HepG2 (cell line): Measurements from ENCODE around the gene DHX36. TPM values are rescaled to one million over a fixed set of nuclear protein-coding genes. Genes with fewer than 3 reads are reported as not detected.

Experiments
- ARNTL ChIP-seq: sonication (generic); formaldehyde crosslinking; IDR thresholded peaks from 2 replicates; pipeline ENCODE4 v1.4.0; 2020; ENCODE audit warnings: mild to moderate bottlenecking, missing genetic modification reagents
- ATF7-NPFF ChIP-seq: sonication (generic); formaldehyde crosslinking; IDR thresholded peaks from 2 replicates; pipeline ENCODE4 v1.8.1; 2023; ENCODE audit warnings: mild to moderate bottlenecking, low read depth, missing genetic modification reagents, moderate library complexity
- EZH2 ChIP-seq: conservative IDR thresholded peaks from 2 replicates; pipeline ENCODE4 v1.6.1; 2012; ENCODE audit warnings: mild to moderate bottlenecking, low read depth, low read length, moderate library complexity
- KDM6A ChIP-seq: IDR thresholded peaks from 2 replicates; pipeline ENCODE4 v1.6.1; 2016; ENCODE audit warnings: low read depth
- NCOA2 ChIP-seq: sonication (generic); formaldehyde crosslinking; IDR thresholded peaks from 2 replicates; pipeline ENCODE4 v1.8.0; 2022; ENCODE audit warnings: inconsistent platforms
- SALL1 ChIP-seq: sonication (generic); formaldehyde crosslinking; IDR thresholded peaks from 2 replicates; pipeline ENCODE4 v1.8.0; 2022; ENCODE audit warnings: mild to moderate bottlenecking, missing genetic modification reagents
- ZNF670 ChIP-seq: sonication (generic); formaldehyde crosslinking; IDR thresholded peaks from 2 replicates; pipeline ENCODE4 v1.8.0; 2022; ENCODE audit warnings: mild to moderate bottlenecking, missing genetic modification reagents, borderline replicate concordance
- ZNF713 ChIP-seq: sonication (generic); formaldehyde crosslinking; IDR thresholded peaks from 2 replicates; pipeline ENCODE4 v1.4.0; 2020; ENCODE audit warnings: mild to moderate bottlenecking, missing genetic modification reagents
- ZNF747 ChIP-seq: sonication (generic); formaldehyde crosslinking; IDR thresholded peaks from 2 replicates; pipeline ENCODE4 v1.8.1; 2023; ENCODE audit warnings: missing genetic modification reagents, mild to moderate bottlenecking, borderline replicate concordance
- polyA plus RNA-seq, 8 experiments: library from polyadenylated mRNA; depleted of rRNA in 3 of 8; stranded (reverse) in 7 of 8; unstranded in 1 of 8; fragments of >200 nt; fragmentation: Illumina TruSeq in 4 of 8; extraction: Trizol in 4 of 8; gene quantifications; 2 replicates each; pipeline versions ENCODE4 v1.2.1 to v1.2.3, GENCODE V29; 2011 to 2016; ENCODE audit warnings: low read depth in 4 of 8, missing spikeins in 1 of 8, mixed read lengths in 1 of 8; ENCODE audit not compliant: insufficient read depth in 1 of 8
- total RNA-seq, 5 experiments: library from RNA; depleted of rRNA; stranded (reverse); fragments of >200 nt; fragmentation: Illumina TruSeq; extraction: Trizol; gene quantifications; 2 replicates each; pipeline ENCODE4 v1.2.3, GENCODE V29; 2016; ENCODE audit warnings: low read depth in 1 of 5
- TF ChIP-seq, protein P1 (sequence below): sonication (generic); formaldehyde crosslinking; IDR thresholded peaks from 2 replicates; pipeline ENCODE4 v1.4.0; 2020; ENCODE audit warnings: missing genetic modification reagents
- TF ChIP-seq, protein P2 (sequence below): sonication (generic); formaldehyde crosslinking; IDR thresholded peaks from 2 replicates; pipeline ENCODE4 v1.4.0; 2020; ENCODE audit warnings: missing genetic modification reagents

The DHX36 gene
- total and polyA plus RNA-seq, 2 of the 13 experiments (the other 11 are each of a cell fraction or from before 2014, with no cell fraction given) = 30.3 to 44.2 TPM

DNA sequence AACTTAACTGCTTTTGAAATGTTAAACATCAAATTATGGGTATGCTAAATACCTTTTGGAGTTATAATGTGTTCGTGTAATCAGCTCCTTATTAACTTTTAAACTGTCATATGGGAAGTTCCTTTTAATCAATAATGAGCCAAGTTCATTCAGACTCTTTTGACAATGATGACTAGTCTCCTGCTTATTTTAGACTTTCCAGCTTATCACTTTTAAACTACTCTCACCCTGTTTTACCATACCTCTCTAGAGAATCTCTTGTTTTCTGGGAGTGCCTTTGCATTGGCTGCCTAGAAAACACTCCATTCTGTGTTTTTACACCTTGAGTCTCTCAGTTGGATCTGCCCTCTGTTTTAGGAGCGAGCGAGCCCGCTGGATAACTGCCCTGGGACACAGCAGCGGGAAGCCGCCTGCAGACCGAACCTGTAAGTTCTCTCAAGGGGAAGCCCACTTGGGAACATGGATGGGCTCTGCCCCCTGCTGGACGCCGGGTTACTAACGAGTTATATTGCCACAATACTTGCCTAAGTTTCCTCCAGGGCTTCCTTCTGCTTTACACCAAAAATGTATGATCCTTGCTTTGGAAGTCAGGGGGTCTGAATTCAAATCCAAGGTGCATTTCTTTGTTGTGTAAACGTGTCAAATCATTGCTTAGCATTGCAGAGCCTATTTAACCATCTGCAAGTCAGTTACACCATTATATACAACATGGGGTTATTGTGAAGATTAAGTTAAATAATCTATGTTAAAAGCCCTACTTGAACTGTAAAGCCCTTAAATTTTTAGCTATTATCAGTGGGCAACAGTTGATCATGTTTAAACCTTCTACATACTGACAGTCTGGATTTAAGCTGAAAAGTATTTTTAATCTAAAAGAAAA lies 71.3 kb downstream of the DHX36 start (continued):
- TF ChIP-seq ARNTL (CRISPR knock-in tag) = no peak
- TF ChIP-seq ZNF747 (CRISPR knock-in tag) = no peak
- TF ChIP-seq ATF7-NPFF (CRISPR knock-in tag) = no peak
- no peak for TF ChIP-seq ZNF670 (CRISPR knock-in tag)
- TF ChIP-seq ZNF713 (CRISPR knock-in tag) = 0 out of 2 replicates have a peak, but pooled peaks have one; percentile 23
- TF ChIP-seq KDM6A (CRISPR knock-in tag) = no peak
- TF ChIP-seq, protein P1, sequence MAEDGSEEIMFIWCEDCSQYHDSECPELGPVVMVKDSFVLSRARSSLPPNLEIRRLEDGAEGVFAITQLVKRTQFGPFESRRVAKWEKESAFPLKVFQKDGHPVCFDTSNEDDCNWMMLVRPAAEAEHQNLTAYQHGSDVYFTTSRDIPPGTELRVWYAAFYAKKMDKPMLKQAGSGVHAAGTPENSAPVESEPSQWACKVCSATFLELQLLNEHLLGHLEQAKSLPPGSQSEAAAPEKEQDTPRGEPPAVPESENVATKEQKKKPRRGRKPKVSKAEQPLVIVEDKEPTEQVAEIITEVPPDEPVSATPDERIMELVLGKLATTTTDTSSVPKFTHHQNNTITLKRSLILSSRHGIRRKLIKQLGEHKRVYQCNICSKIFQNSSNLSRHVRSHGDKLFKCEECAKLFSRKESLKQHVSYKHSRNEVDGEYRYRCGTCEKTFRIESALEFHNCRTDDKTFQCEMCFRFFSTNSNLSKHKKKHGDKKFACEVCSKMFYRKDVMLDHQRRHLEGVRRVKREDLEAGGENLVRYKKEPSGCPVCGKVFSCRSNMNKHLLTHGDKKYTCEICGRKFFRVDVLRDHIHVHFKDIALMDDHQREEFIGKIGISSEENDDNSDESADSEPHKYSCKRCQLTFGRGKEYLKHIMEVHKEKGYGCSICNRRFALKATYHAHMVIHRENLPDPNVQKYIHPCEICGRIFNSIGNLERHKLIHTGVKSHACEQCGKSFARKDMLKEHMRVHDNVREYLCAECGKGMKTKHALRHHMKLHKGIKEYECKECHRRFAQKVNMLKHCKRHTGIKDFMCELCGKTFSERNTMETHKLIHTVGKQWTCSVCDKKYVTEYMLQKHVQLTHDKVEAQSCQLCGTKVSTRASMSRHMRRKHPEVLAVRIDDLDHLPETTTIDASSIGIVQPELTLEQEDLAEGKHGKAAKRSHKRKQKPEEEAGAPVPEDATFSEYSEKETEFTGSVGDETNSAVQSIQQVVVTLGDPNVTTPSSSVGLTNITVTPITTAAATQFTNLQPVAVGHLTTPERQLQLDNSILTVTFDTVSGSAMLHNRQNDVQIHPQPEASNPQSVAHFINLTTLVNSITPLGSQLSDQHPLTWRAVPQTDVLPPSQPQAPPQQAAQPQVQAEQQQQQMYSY = no peak
- TF ChIP-seq, protein P2, sequence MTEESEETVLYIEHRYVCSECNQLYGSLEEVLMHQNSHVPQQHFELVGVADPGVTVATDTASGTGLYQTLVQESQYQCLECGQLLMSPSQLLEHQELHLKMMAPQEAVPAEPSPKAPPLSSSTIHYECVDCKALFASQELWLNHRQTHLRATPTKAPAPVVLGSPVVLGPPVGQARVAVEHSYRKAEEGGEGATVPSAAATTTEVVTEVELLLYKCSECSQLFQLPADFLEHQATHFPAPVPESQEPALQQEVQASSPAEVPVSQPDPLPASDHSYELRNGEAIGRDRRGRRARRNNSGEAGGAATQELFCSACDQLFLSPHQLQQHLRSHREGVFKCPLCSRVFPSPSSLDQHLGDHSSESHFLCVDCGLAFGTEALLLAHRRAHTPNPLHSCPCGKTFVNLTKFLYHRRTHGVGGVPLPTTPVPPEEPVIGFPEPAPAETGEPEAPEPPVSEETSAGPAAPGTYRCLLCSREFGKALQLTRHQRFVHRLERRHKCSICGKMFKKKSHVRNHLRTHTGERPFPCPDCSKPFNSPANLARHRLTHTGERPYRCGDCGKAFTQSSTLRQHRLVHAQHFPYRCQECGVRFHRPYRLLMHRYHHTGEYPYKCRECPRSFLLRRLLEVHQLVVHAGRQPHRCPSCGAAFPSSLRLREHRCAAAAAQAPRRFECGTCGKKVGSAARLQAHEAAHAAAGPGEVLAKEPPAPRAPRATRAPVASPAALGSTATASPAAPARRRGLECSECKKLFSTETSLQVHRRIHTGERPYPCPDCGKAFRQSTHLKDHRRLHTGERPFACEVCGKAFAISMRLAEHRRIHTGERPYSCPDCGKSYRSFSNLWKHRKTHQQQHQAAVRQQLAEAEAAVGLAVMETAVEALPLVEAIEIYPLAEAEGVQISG (CRISPR knock-in tag) = 0 out of 2 replicates have a peak, but pooled peaks have one; percentile 25
- no peak for TF ChIP-seq EZH2
- no peak for TF ChIP-seq NCOA2 (CRISPR knock-in tag)
- peak; percentile 88 for TF ChIP-seq SALL1 (CRISPR knock-in tag)
